Measurements from ENCODE around the gene SERPINA3. TPM values are rescaled to one million over a fixed set of nuclear protein-coding genes. Genes with fewer than 3 reads are reported as not detected.

Gene SERPINA3
- total and polyA plus RNA-seq, 10 of the 15 experiments (the other 5 are each of a cell fraction or from before 2014, with no cell fraction given) = 2.2 TPM; not detected in 9

GRCh38 chr14:94631536-94632304 lies 19.5 kb downstream of the SERPINA3 start (continued):
- TF ChIP-seq SKIL (IDR thresholded peaks at IDR 0.05; ENCODE audit: low read depth, poor library complexity, severe bottlenecking) (no peak), ZNF592 (IDR thresholded peaks at IDR 0.05) (no peak), RFX5 (IDR thresholded peaks at IDR 0.05; ENCODE audit: low read depth, low read length) (no peak), PBX3 (IDR thresholded peaks at IDR 0.05; ENCODE audit: insufficient replicate concordance, low read depth, low read length) (no peak)

All from GM12878 (cell line).